Measurements from ENCODE around the gene RCHY1. TPM values are rescaled to one million over a fixed set of nuclear protein-coding genes. Genes with fewer than 3 reads are reported as not detected.
A peak's percentile ranks its signal among the peaks of the same experiment; 100 is the strongest.

RCHY1 gene
- total and polyA plus RNA-seq, 2 donors from 2014 or later, result 27.8 to 40.2 TPM

- Histone ChIP-seq H3K27me3 (ENCODE audit: control insufficient read depth, insufficient read depth, low read length) (no peaks in the 10 kb centered on the region), H3K36me3 (ENCODE audit: control insufficient read depth in 2 of 3, insufficient read depth in 3 of 3, low read length in 3 of 3) (no peaks in the 10 kb centered on the region), H3K27ac (ENCODE audit: low read depth in 2 of 2, low read length in 2 of 2) (no peak within 1 kb of the TSS), H3K9me3 (ENCODE audit: control insufficient read depth in 2 of 3, insufficient read depth in 1 of 3, low read length in 3 of 3) (no peaks in the 10 kb centered on the region), H3K4me3 (ENCODE audit: low read length in 3 of 3) (no peak within 1 kb of the TSS), H3K9ac (ENCODE audit: low read length in 3 of 3) (no peak within 1 kb of the TSS), H3K4me1 (ENCODE audit: control insufficient read depth in 2 of 3, insufficient read depth in 2 of 3, low read depth in 1 of 3, low read length in 3 of 3) (no peaks in the 10 kb centered on the region)
- FAIRE-seq (no peak), DNase-seq (no peak)
- TF ChIP-seq CTCF (IDR thresholded peaks at IDR 0.05; ENCODE audit: borderline replicate concordance, extremely low read depth, insufficient read depth), result no peak
- intact Hi-C loops (cut with DNase I), result no loop called here
These were observed 41.3 kb upstream of the RCHY1 start, which contains the start of gene ODAPH for GRCh38 chr4:75555294-75556164. Gene ODAPH, plus strand, starts transcription at chr4:75556066. Its CDS starts 17 bp downstream, at chr4:75556083.

GRCh38 chr4:75552452-75552851 lies 38.2 kb upstream of the RCHY1 start:
- intact Hi-C loops (cut with DNase I), result no loop called here
- Histone ChIP-seq H3K9ac (ENCODE audit: low read length in 3 of 3) (no peak overlapping the region), H3K9me3 (ENCODE audit: control insufficient read depth in 2 of 3, insufficient read depth in 1 of 3, low read length in 3 of 3) (no peaks in the 10 kb centered on the region), H3K27ac (ENCODE audit: low read depth in 2 of 2, low read length in 2 of 2) (no peak overlapping the region), H3K4me3 (ENCODE audit: low read length in 3 of 3) (no peak overlapping the region), H3K36me3 (ENCODE audit: control insufficient read depth in 2 of 3, insufficient read depth in 3 of 3, low read length in 3 of 3) (no peaks in the 10 kb centered on the region), H3K27me3 (ENCODE audit: control insufficient read depth, insufficient read depth, low read length) (no peaks in the 10 kb centered on the region), H3K4me1 (ENCODE audit: control insufficient read depth in 2 of 3, insufficient read depth in 2 of 3, low read depth in 1 of 3, low read length in 3 of 3) (no peaks in the 10 kb centered on the region)
- no peak for TF ChIP-seq CTCF (IDR thresholded peaks at IDR 0.05; ENCODE audit: borderline replicate concordance, extremely low read depth, insufficient read depth)
- FAIRE-seq (no peak), DNase-seq (no peak)

GRCh38 chr4:75549019-75549418 lies 34.8 kb upstream of the RCHY1 start:
- intact Hi-C loops (cut with DNase I), result no loop called here
- no peaks in the 10 kb centered on the region for H3K9me3 ChIP-seq (ENCODE audit: control insufficient read depth in 2 of 3, insufficient read depth in 1 of 3, low read length in 3 of 3)
- H3K4me3 ChIP-seq (ENCODE audit: low read length in 3 of 3), result no peak overlapping the region
- DNase-seq (peak in 1 of 5 donors; percentile 4), FAIRE-seq (no peak)
- no peaks in the 10 kb centered on the region for H3K27me3 ChIP-seq (ENCODE audit: control insufficient read depth, insufficient read depth, low read length)
- TF ChIP-seq CTCF (IDR thresholded peaks at IDR 0.05; ENCODE audit: borderline replicate concordance, extremely low read depth, insufficient read depth), result no peak
- H3K27ac ChIP-seq (ENCODE audit: low read depth in 2 of 2, low read length in 2 of 2), result no peak overlapping the region
- H3K9ac ChIP-seq (ENCODE audit: low read length in 3 of 3), result no peak overlapping the region
- peaks cover 0 to 5% (median 2%) of the 10 kb centered on the region in 3 donors for H3K36me3 ChIP-seq (ENCODE audit: control insufficient read depth in 2 of 3, insufficient read depth in 3 of 3, low read length in 3 of 3)
- H3K4me1 ChIP-seq (ENCODE audit: control insufficient read depth in 2 of 3, insufficient read depth in 2 of 3, low read depth in 1 of 3, low read length in 3 of 3), result no peaks in the 10 kb centered on the region

Data from kidney (tissue), 14 donors.